Immature natural killer cell (primary cell): Measurements from ENCODE around the gene MVP. TPM values are rescaled to one million over a fixed set of nuclear protein-coding genes. Genes with fewer than 3 reads are reported as not detected.
"Not testable (repeated sequence)": the region's sequence is repeated elsewhere in the genome, so short reads cannot be mapped to it uniquely, and the experiment has no call there.

ENCODE experiments used
- DNase-seq, 3 donors: peaks; one replicate each; pipeline ENCODE4 v3.0.0; 2022; ENCODE audit warnings: mixed read lengths in 1 of 3
- H3K27ac Mint-ChIP-seq, 6 donors: one replicate each; pipeline ENCODE4 v1.8.0; 2020; ENCODE audit warnings: mixed read lengths in 6 of 6, mild to moderate bottlenecking in 5 of 6, inconsistent platforms in 4 of 6, moderate library complexity in 3 of 6
- H3K27me3 Mint-ChIP-seq, 3 donors: one replicate each; pipeline ENCODE4 v1.8.0; 2020 to 2021; ENCODE audit warnings: low read depth in 3 of 3, mild to moderate bottlenecking in 3 of 3, mixed read lengths in 3 of 3, moderate library complexity in 3 of 3, inconsistent platforms in 1 of 3
- H3K36me3 Mint-ChIP-seq, 3 donors: one replicate each; pipeline ENCODE4 v1.8.0; 2020; ENCODE audit warnings: mixed read lengths in 3 of 3, inconsistent platforms in 2 of 3, mild to moderate bottlenecking in 2 of 3
- H3K4me1 Mint-ChIP-seq, 2 donors: one replicate each; pipeline ENCODE4 v1.8.0; 2020; ENCODE audit warnings: inconsistent platforms in 2 of 2, mild to moderate bottlenecking in 2 of 2, mixed read lengths in 2 of 2, moderate library complexity in 1 of 2
- H3K4me3 Mint-ChIP-seq, 5 donors: one replicate each; pipeline ENCODE4 v1.8.0; 2020; ENCODE audit warnings: mild to moderate bottlenecking in 5 of 5, mixed read lengths in 5 of 5, inconsistent platforms in 3 of 5, moderate library complexity in 3 of 5
- H3K9me3 Mint-ChIP-seq, 6 donors: one replicate each; pipeline ENCODE4 v1.8.0; 2020; ENCODE audit warnings: mild to moderate bottlenecking in 6 of 6, mixed read lengths in 6 of 6, inconsistent platforms in 4 of 6, moderate library complexity in 3 of 6
- polyA plus RNA-seq, 3 donors: library from polyadenylated mRNA; unstranded; fragments of 300-500 nt; fragmentation: Illumina TruSeq; gene quantifications; one replicate each; pipeline ENCODE4 v1.2.3, GENCODE V29; 2021

Gene MVP
- polyA plus RNA-seq, 3 donors from 2014 or later = 103 to 195 (median 142) TPM

GRCh38 chr16:29831490-29831889 lies 11.2 kb downstream of the MVP start:
- H3K27ac Mint-ChIP-seq = no peak overlapping the region
- H3K4me3 Mint-ChIP-seq = no peak overlapping the region
- H3K4me1 Mint-ChIP-seq = peaks cover 10 to 15% of the 10 kb centered on the region in 2 donors
- no peak for DNase-seq
- peaks cover 0 to 2% (median 0%) of the 10 kb centered on the region in 3 donors for H3K27me3 Mint-ChIP-seq
- no peaks in the 10 kb centered on the region for H3K9me3 Mint-ChIP-seq
- peaks cover 8 to 16% (median 11%) of the 10 kb centered on the region in 3 donors for H3K36me3 Mint-ChIP-seq

- DNase-seq, H3K4me1 Mint-ChIP-seq, H3K9me3 Mint-ChIP-seq, H3K27ac Mint-ChIP-seq, H3K27me3 Mint-ChIP-seq, H3K4me3 Mint-ChIP-seq: not testable (repeated sequence)
- peaks cover 13 to 28% (median 16%) of the 10 kb centered on the region in 3 donors for H3K36me3 Mint-ChIP-seq
These were observed 13.0 kb downstream of the MVP start for GRCh38 chr16:29833219-29833618.

GRCh38 chr16:29834079-29834478 lies 13.8 kb downstream of the MVP start:
- Mint-ChIP-seq H3K9me3 (no peaks in the 10 kb centered on the region), H3K4me1 (peaks cover 0 to 5% of the 10 kb centered on the region in 2 donors), H3K4me3 (no peak overlapping the region), H3K27me3 (peaks cover 0 to 2% (median 0%) of the 10 kb centered on the region in 3 donors), H3K36me3 (peaks cover 13 to 28% (median 16%) of the 10 kb centered on the region in 3 donors), H3K27ac (no peak overlapping the region)
- DNase-seq = no peak

- peaks cover 14 to 36% (median 19%) of the 10 kb centered on the region in 3 donors for H3K36me3 Mint-ChIP-seq
- peak overlapping the region in 1 of 6 donors; percentile 2 for H3K27ac Mint-ChIP-seq
- no peak for DNase-seq
- H3K27me3 Mint-ChIP-seq = peaks cover 0 to 2% (median 2%) of the 10 kb centered on the region in 3 donors
- no peaks in the 10 kb centered on the region for H3K9me3 Mint-ChIP-seq
- H3K4me1 Mint-ChIP-seq = no peaks in the 10 kb centered on the region
- H3K4me3 Mint-ChIP-seq = no peak overlapping the region
These were observed 15.7 kb downstream of the MVP start for GRCh38 chr16:29835926-29836325.

GRCh38 chr16:29836623-29837022 lies 16.4 kb downstream of the MVP start:
- Mint-ChIP-seq H3K4me3 (no peak overlapping the region), H3K27me3 (peaks cover 0 to 2% (median 0%) of the 10 kb centered on the region in 3 donors), H3K9me3 (no peaks in the 10 kb centered on the region), H3K36me3 (peaks cover 16 to 38% (median 19%) of the 10 kb centered on the region in 3 donors), H3K27ac (no peak overlapping the region), H3K4me1 (no peaks in the 10 kb centered on the region)
- DNase-seq = no peak

- Mint-ChIP-seq H3K27me3 (peaks cover 0 to 2% (median 0%) of the 10 kb centered on the region in 3 donors), H3K4me3 (no peak overlapping the region), H3K27ac (no peak overlapping the region), H3K4me1 (no peaks in the 10 kb centered on the region), H3K9me3 (no peaks in the 10 kb centered on the region), H3K36me3 (peaks cover 12 to 34% (median 19%) of the 10 kb centered on the region in 3 donors)
- DNase-seq = no peak
These were observed 17.6 kb downstream of the MVP start for GRCh38 chr16:29837841-29838240.

- no peak overlapping the region for H3K27ac Mint-ChIP-seq
- peaks cover 11 to 35% (median 15%) of the 10 kb centered on the region in 3 donors for H3K36me3 Mint-ChIP-seq
- no peaks in the 10 kb centered on the region for H3K4me1 Mint-ChIP-seq
- no peak for DNase-seq
- no peak overlapping the region for H3K4me3 Mint-ChIP-seq
- H3K9me3 Mint-ChIP-seq = no peaks in the 10 kb centered on the region
- peaks cover 0 to 2% (median 0%) of the 10 kb centered on the region in 3 donors for H3K27me3 Mint-ChIP-seq
These were observed 19.6 kb downstream of the MVP start for GRCh38 chr16:29839822-29840221.

- Mint-ChIP-seq H3K36me3 (peaks cover 13 to 36% (median 15%) of the 10 kb centered on the region in 3 donors), H3K4me1 (no peaks in the 10 kb centered on the region), H3K27ac (peak overlapping the region in 2 of 6 donors; percentile 55 to 60), H3K9me3 (no peaks in the 10 kb centered on the region), H3K4me3 (no peak overlapping the region), H3K27me3 (peaks cover 0 to 2% (median 0%) of the 10 kb centered on the region in 3 donors)
- no peak for DNase-seq
These were observed 20.0 kb downstream of the MVP start for GRCh38 chr16:29840240-29840639.

- peaks cover 11 to 30% (median 12%) of the 10 kb centered on the region in 3 donors for H3K36me3 Mint-ChIP-seq
- H3K27ac Mint-ChIP-seq = peak overlapping the region in 1 of 6 donors; percentile 29
- DNase-seq = no peak
These were observed 21.4 kb downstream of the MVP start for GRCh38 chr16:29841631-29842030.

GRCh38 chr16:29842732-29843346 lies 22.6 kb downstream of the MVP start:
- no peaks in the 10 kb centered on the region for H3K4me1 Mint-ChIP-seq
- H3K4me3 Mint-ChIP-seq = no peak overlapping the region
- no peak overlapping the region for H3K27ac Mint-ChIP-seq
- peaks cover 0 to 5% (median 5%) of the 10 kb centered on the region in 3 donors for H3K27me3 Mint-ChIP-seq
- H3K9me3 Mint-ChIP-seq = no peaks in the 10 kb centered on the region
- H3K36me3 Mint-ChIP-seq = peaks cover 7 to 25% (median 8%) of the 10 kb centered on the region in 3 donors
- no peak for DNase-seq

More at GRCh38 chr16:29841631-29842030, 21.4 kb downstream of the MVP start:
- Mint-ChIP-seq H3K4me3 (no peak overlapping the region), H3K4me1 (no peaks in the 10 kb centered on the region), H3K9me3 (no peaks in the 10 kb centered on the region), H3K27me3 (peaks cover 0 to 2% (median 0%) of the 10 kb centered on the region in 3 donors)

- Mint-ChIP-seq H3K27ac (no peak overlapping the region), H3K4me1 (no peaks in the 10 kb centered on the region), H3K4me3 (no peak overlapping the region), H3K9me3 (no peaks in the 10 kb centered on the region), H3K27me3 (peaks cover 0 to 5% (median 5%) of the 10 kb centered on the region in 3 donors), H3K36me3 (peaks cover 7 to 24% (median 8%) of the 10 kb centered on the region in 3 donors)
- no peak for DNase-seq
These were observed 23.7 kb downstream of the MVP start for GRCh38 chr16:29843931-29844330.

- H3K27me3 Mint-ChIP-seq = peaks cover 0 to 5% (median 5%) of the 10 kb centered on the region in 3 donors
- DNase-seq = no peak
- no peaks in the 10 kb centered on the region for H3K9me3 Mint-ChIP-seq
- H3K4me1 Mint-ChIP-seq = no peaks in the 10 kb centered on the region
- H3K36me3 Mint-ChIP-seq = peaks cover 4 to 24% (median 8%) of the 10 kb centered on the region in 3 donors
- no peak overlapping the region for H3K4me3 Mint-ChIP-seq
- peak overlapping the region in 1 of 6 donors; percentile 31 for H3K27ac Mint-ChIP-seq
These were observed 24.5 kb downstream of the MVP start for GRCh38 chr16:29844575-29845331.

GRCh38 chr16:29845656-29846055 lies 25.4 kb downstream of the MVP start:
- H3K27me3 Mint-ChIP-seq = peaks cover 0 to 5% (median 3%) of the 10 kb centered on the region in 3 donors
- H3K4me1 Mint-ChIP-seq = no peaks in the 10 kb centered on the region
- no peaks in the 10 kb centered on the region for H3K9me3 Mint-ChIP-seq
- no peak overlapping the region for H3K4me3 Mint-ChIP-seq
- H3K27ac Mint-ChIP-seq = peak overlapping the region in 1 of 6 donors; percentile 31
- H3K36me3 Mint-ChIP-seq = peaks cover 4 to 19% (median 8%) of the 10 kb centered on the region in 3 donors
- DNase-seq = no peak
